ENCODE data around the gene CAPN11.

CAPN11 gene

GRCh38 chr6:44156494-44157151 lies 2.0 kb upstream of the CAPN11 start:
- DNase-seq (ENCODE audit: low read depth in 2 of 2) = no peak

- no peak for DNase-seq (ENCODE audit: low read depth in 2 of 2)
These were observed 1.5 kb upstream of the CAPN11 start for GRCh38 chr6:44157152-44157521.

GRCh38 chr6:44161997-44162338 lies 3.3 kb downstream of the CAPN11 start:
- no peak for DNase-seq (ENCODE audit: low read depth in 2 of 2)

GRCh38 chr6:44162876-44163625 lies 4.4 kb downstream of the CAPN11 start:
- DNase-seq (ENCODE audit: low read depth in 2 of 2) = no peak

- no peak for DNase-seq (ENCODE audit: low read depth in 2 of 2)
These were observed 7.5 kb downstream of the CAPN11 start for GRCh38 chr6:44166116-44166515.

- DNase-seq (ENCODE audit: low read depth in 2 of 2) = no peak
These were observed 8.1 kb downstream of the CAPN11 start for GRCh38 chr6:44166591-44167184.

GRCh38 chr6:44167567-44167966 lies 8.9 kb downstream of the CAPN11 start:
- no peak for DNase-seq (ENCODE audit: low read depth in 2 of 2)

GRCh38 chr6:44169154-44169553 lies 10.5 kb downstream of the CAPN11 start:
- no peak for DNase-seq (ENCODE audit: low read depth in 2 of 2)

- DNase-seq (ENCODE audit: low read depth in 2 of 2) = no peak
These were observed 11.4 kb downstream of the CAPN11 start for GRCh38 chr6:44169886-44170570.

GRCh38 chr6:44171899-44172546 lies 13.4 kb downstream of the CAPN11 start:
- no peak for DNase-seq (ENCODE audit: low read depth in 2 of 2)

GRCh38 chr6:44172731-44173500 lies 14.3 kb downstream of the CAPN11 start:
- DNase-seq (ENCODE audit: low read depth in 2 of 2) = peak; percentile 61 to 77

- DNase-seq (ENCODE audit: low read depth in 2 of 2) = no peak
These were observed 17.6 kb downstream of the CAPN11 start for GRCh38 chr6:44176130-44176761.

GRCh38 chr6:44176762-44177509 lies 18.3 kb downstream of the CAPN11 start:
- DNase-seq (ENCODE audit: low read depth in 2 of 2) = peak; percentile 30 to 34

- DNase-seq (ENCODE audit: low read depth in 2 of 2) = no peak
These were observed 19.2 kb downstream of the CAPN11 start for GRCh38 chr6:44177691-44178423.

GRCh38 chr6:44178424-44179071 lies 19.9 kb downstream of the CAPN11 start:
- no peak for DNase-seq (ENCODE audit: low read depth in 2 of 2)

GRCh38 chr6:44179072-44179536 lies 20.5 kb downstream of the CAPN11 start:
- no peak for DNase-seq (ENCODE audit: low read depth in 2 of 2)

- no peak for DNase-seq (ENCODE audit: low read depth in 2 of 2)
These were observed 21.0 kb downstream of the CAPN11 start for GRCh38 chr6:44179648-44180047.

- no peak for DNase-seq (ENCODE audit: low read depth in 2 of 2)
These were observed 21.8 kb downstream of the CAPN11 start for GRCh38 chr6:44180406-44180805.

- DNase-seq (ENCODE audit: low read depth in 2 of 2) = no peak
These were observed 22.3 kb downstream of the CAPN11 start for GRCh38 chr6:44180886-44181285.

All from stimulated activated CD8-positive, alpha-beta memory T cell treated with anti-CD3 and anti-CD28 coated beads, Interleukin-2, amount 100 ng/mL, for 48 hours (primary cell).